Adrenal gland (tissue), 5 donors: ENCODE data around the gene PPP2R3B.

Experiments
- CTCF ChIP-seq, 6 experiments: fragments of 450-650 bp in 4 of 6; fragments of 200-600 bp in 2 of 6; sonication (generic) in 1 of 6; IDR thresholded peaks; 1 replicate in 5 of 6; 2 replicates in 1 of 6; pipeline versions ENCODE4 v1.5.1 to v1.8.0; 2016 to 2021; ENCODE audit warnings: antibody characterized with exemption in 6 of 6, mild to moderate bottlenecking in 2 of 6, moderate library complexity in 1 of 6
- POLR2A ChIP-seq, 2 donors: fragments of 450-650 bp; IDR thresholded peaks; one replicate each; pipeline ENCODE4 v1.6.1; 2017; ENCODE audit warnings: antibody characterized with exemption in 2 of 2, mild to moderate bottlenecking in 2 of 2, moderate library complexity in 1 of 2
- donor health status: DM: no; HTN: no; CAD: no.

- TF ChIP-seq POLR2A (IDR thresholded peaks at IDR 0.05) (no peak), CTCF (IDR thresholded peaks at IDR 0.05) (no peak)
Measured at GRCh38 chrX:418927-419729, 32.4 kb upstream of the PPP2R3B start.
